Trophoblast cell (in vitro differentiated cells and primary cell): ENCODE measurements around the gene EPGN.

Source experiments
- DNase-seq, 2 donors: peaks; one replicate each; pipeline ENCODE4 v3.0.0-alpha.2; 2016
- H2AFZ ChIP-seq: 2 replicates; pipeline ENCODE4 v1.6.1; 2013; ENCODE audit warnings: low read length, moderate library complexity, mild to moderate bottlenecking; ENCODE audit not compliant: insufficient read depth, poor library complexity
- H2AK5ac ChIP-seq: 2 replicates; pipeline ENCODE4 v1.6.1; 2013; ENCODE audit warnings: mild to moderate bottlenecking, low read length
- H2BK120ac ChIP-seq: 2 replicates; pipeline ENCODE4 v1.6.1; 2013; ENCODE audit warnings: low read length, mild to moderate bottlenecking, moderate library complexity; ENCODE audit not compliant: insufficient read depth, poor library complexity
- H2BK12ac ChIP-seq: 2 replicates; pipeline ENCODE4 v1.6.1; 2013; ENCODE audit warnings: mild to moderate bottlenecking, low read length, moderate library complexity
- H2BK5ac ChIP-seq: 2 replicates; pipeline ENCODE4 v1.6.1; 2013; ENCODE audit warnings: low read length, low read depth, moderate library complexity, mild to moderate bottlenecking; ENCODE audit not compliant: poor library complexity
- H3K14ac ChIP-seq: 2 replicates; pipeline ENCODE4 v1.6.1; 2013; ENCODE audit warnings: mild to moderate bottlenecking, low read length
- H3K18ac ChIP-seq: 2 replicates; pipeline ENCODE4 v1.6.1; 2013; ENCODE audit warnings: mild to moderate bottlenecking, low read length
- H3K23ac ChIP-seq: 2 replicates; pipeline ENCODE4 v1.6.1; 2013; ENCODE audit warnings: low read length
- H3K27ac ChIP-seq: 2 replicates; pipeline ENCODE4 v1.5.1; 2013; ENCODE audit warnings: low read depth, mild to moderate bottlenecking, inconsistent platforms, low read length, moderate library complexity
- H3K27me3 ChIP-seq: 2 replicates; pipeline ENCODE4 v1.6.1; 2013; ENCODE audit warnings: inconsistent platforms, mild to moderate bottlenecking, low read length, moderate library complexity; ENCODE audit not compliant: insufficient read depth
- H3K36me3 ChIP-seq, 2 experiments: 1 replicate in 1 of 2; 2 replicates in 1 of 2; pipeline ENCODE4 v1.6.1; 2013; ENCODE audit warnings: low read length in 2 of 2, mild to moderate bottlenecking in 2 of 2, moderate library complexity in 1 of 2; ENCODE audit not compliant: insufficient read depth in 2 of 2, control insufficient read depth in 1 of 2
- H3K4ac ChIP-seq: 2 replicates; pipeline ENCODE4 v1.6.1; 2013; ENCODE audit warnings: low read depth, mild to moderate bottlenecking, low read length, moderate library complexity
- H3K4me1 ChIP-seq, 2 experiments: 1 replicate in 1 of 2; 2 replicates in 1 of 2; pipeline ENCODE4 v1.6.1; 2013; ENCODE audit warnings: low read length in 2 of 2, mild to moderate bottlenecking in 2 of 2, moderate library complexity in 1 of 2; ENCODE audit not compliant: insufficient read depth in 2 of 2, control insufficient read depth in 1 of 2
- H3K4me2 ChIP-seq: 2 replicates; pipeline ENCODE4 v1.6.1; 2013; ENCODE audit warnings: inconsistent platforms, mild to moderate bottlenecking, low read length, moderate library complexity
- H3K4me3 ChIP-seq: 2 replicates; pipeline ENCODE4 v1.5.1; 2013; ENCODE audit warnings: mild to moderate bottlenecking, low read depth, low read length, inconsistent platforms
- H3K79me1 ChIP-seq: one replicate; pipeline ENCODE4 v1.6.1; 2013; ENCODE audit warnings: low read length
- H3K79me2 ChIP-seq: 2 replicates; pipeline ENCODE4 v1.6.1; 2013; ENCODE audit warnings: low read length, mild to moderate bottlenecking; ENCODE audit not compliant: control insufficient read depth, insufficient read depth, poor library complexity
- H3K9ac ChIP-seq: 2 replicates; pipeline ENCODE4 v1.6.1; 2013; ENCODE audit warnings: mild to moderate bottlenecking, low read length
- H3K9me3 ChIP-seq: 2 replicates; pipeline ENCODE4 v1.6.1; 2013; ENCODE audit warnings: low read depth, mild to moderate bottlenecking, control low read depth, inconsistent platforms, low read length; ENCODE audit not compliant: insufficient read depth
- H4K12ac ChIP-seq: 2 replicates; pipeline ENCODE4 v1.6.1; 2013; ENCODE audit warnings: low read depth, mild to moderate bottlenecking, low read length, moderate library complexity
- H4K8ac ChIP-seq: 2 replicates; pipeline ENCODE4 v1.6.1; 2013; ENCODE audit warnings: low read depth, mild to moderate bottlenecking, low read length, moderate library complexity
- H4K91ac ChIP-seq: one replicate; pipeline ENCODE4 v1.6.1; 2013; ENCODE audit warnings: low read depth, mild to moderate bottlenecking, low read length, moderate library complexity
- WGBS: extraction: QIAGEN DNeasy Blood & Tissue Kit; methylation state at CpG from one replicate; pipeline ENCODE4 v1.1.7; 2013; ENCODE audit warnings: missing lambda C conversion rate; ENCODE audit not compliant: insufficient read length, insufficient coverage; ENCODE audit errors: extremely low coverage; 5-methylcytosine and 5-hydroxymethylcytosine counted together

Gene EPGN

GRCh38 chr4:74263551-74263950 is 44.7 kb upstream of the EPGN start:
- Histone ChIP-seq H3K9ac (no peak overlapping the region), H3K9me3 (no peaks in the 10 kb centered on the region), H3K4me2 (no peak overlapping the region), H4K8ac (no peak overlapping the region), H3K4ac (no peak overlapping the region), H3K14ac (no peak overlapping the region), H2AK5ac (no peak overlapping the region), H3K79me2 (no peaks in the 10 kb centered on the region), H3K79me1 (no peaks in the 10 kb centered on the region), H4K12ac (no peak overlapping the region), H3K36me3 (no peaks in the 10 kb centered on the region), H2BK5ac (no peak overlapping the region), H3K27ac (no peak overlapping the region), H3K4me3 (no peak overlapping the region), H2BK12ac (no peak overlapping the region), H2AFZ (no peak overlapping the region), H4K91ac (no peak overlapping the region), H3K18ac (no peak overlapping the region), H3K4me1 (no peaks in the 10 kb centered on the region), H2BK120ac (no peak overlapping the region), H3K27me3 (no peaks in the 10 kb centered on the region), H3K23ac (no peak overlapping the region)
- no peak for DNase-seq

- Histone ChIP-seq H3K4me2 (no peak overlapping the region), H2AFZ (no peak overlapping the region), H3K27me3 (no peaks in the 10 kb centered on the region), H4K91ac (no peak overlapping the region), H3K79me2 (no peaks in the 10 kb centered on the region), H4K8ac (no peak overlapping the region), H4K12ac (no peak overlapping the region), H3K36me3 (no peaks in the 10 kb centered on the region), H3K4me1 (no peaks in the 10 kb centered on the region), H2BK12ac (no peak overlapping the region), H3K27ac (no peak overlapping the region), H3K18ac (no peak overlapping the region), H3K23ac (no peak overlapping the region), H2BK5ac (no peak overlapping the region), H3K9ac (no peak overlapping the region), H2BK120ac (no peak overlapping the region), H3K9me3 (no peaks in the 10 kb centered on the region), H3K14ac (no peak overlapping the region), H3K4me3 (no peak overlapping the region), H3K79me1 (no peaks in the 10 kb centered on the region), H2AK5ac (no peak overlapping the region), H3K4ac (no peak overlapping the region)
- DNase-seq, result no peak
Observed at GRCh38 chr4:74266081-74266480, 42.2 kb upstream of the EPGN start.

DNA sequence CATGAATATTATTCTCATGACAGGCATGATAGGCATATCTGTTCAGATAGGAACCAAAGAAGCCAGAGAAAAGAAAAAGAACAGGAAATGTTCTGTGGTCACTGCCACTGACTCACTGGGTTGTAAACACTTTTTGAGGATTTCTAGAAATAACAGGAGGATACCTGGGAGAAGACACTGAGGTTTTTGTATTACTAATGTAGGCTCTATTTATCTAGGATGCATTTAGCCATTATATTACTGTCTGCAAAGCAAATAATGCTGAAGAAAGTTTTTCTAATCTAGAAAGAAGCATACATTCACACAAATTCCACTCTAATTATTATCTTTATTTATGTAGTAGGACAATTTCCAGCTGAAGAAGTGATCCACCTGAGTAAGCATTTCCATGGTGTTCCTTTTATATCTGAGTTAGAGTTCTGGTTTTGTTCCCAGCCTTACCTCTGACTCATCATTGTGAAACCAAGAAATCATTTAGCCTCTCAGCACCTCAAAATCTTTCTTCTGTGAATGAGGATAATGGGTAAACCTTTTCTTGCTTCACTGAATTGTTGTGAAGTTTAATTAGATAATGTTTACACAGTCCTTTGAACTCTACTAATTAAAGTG is 40.2 kb upstream of the EPGN start:
- Histone ChIP-seq H3K9me3 (no peaks in the 10 kb centered on the region), H3K79me1 (no peaks in the 10 kb centered on the region), H2BK5ac (no peak overlapping the region), H2AK5ac (no peak overlapping the region), H3K27me3 (no peaks in the 10 kb centered on the region), H2BK12ac (no peak overlapping the region), H3K9ac (no peak overlapping the region), H3K4me2 (no peak overlapping the region), H3K4me3 (no peak overlapping the region), H3K23ac (no peak overlapping the region), H3K4ac (no peak overlapping the region), H4K8ac (no peak overlapping the region), H3K4me1 (no peaks in the 10 kb centered on the region), H4K12ac (no peak overlapping the region), H3K18ac (no peak overlapping the region), H2BK120ac (no peak overlapping the region), H3K79me2 (no peaks in the 10 kb centered on the region), H2AFZ (no peak overlapping the region), H4K91ac (no peak overlapping the region), H3K27ac (no peak overlapping the region), H3K14ac (no peak overlapping the region), H3K36me3 (no peaks in the 10 kb centered on the region)
- no peak for DNase-seq

- Histone ChIP-seq H4K91ac (no peak overlapping the region), H3K27me3 (no peaks in the 10 kb centered on the region)
Observed at GRCh38 chr4:74268643-74269042, 39.6 kb upstream of the EPGN start.

More at GRCh38 chr4:74268643-74269042, 39.6 kb upstream of the EPGN start:
- Histone ChIP-seq H4K12ac (no peak overlapping the region), H3K9ac (no peak overlapping the region), H3K4me1 (no peaks in the 10 kb centered on the region), H3K14ac (no peak overlapping the region), H2BK12ac (no peak overlapping the region), H3K27ac (no peak overlapping the region), H3K18ac (no peak overlapping the region), H2AK5ac (no peak overlapping the region), H3K79me2 (no peaks in the 10 kb centered on the region), H3K4me2 (no peak overlapping the region), H3K36me3 (no peaks in the 10 kb centered on the region), H2AFZ (no peak overlapping the region), H2BK5ac (no peak overlapping the region), H2BK120ac (no peak overlapping the region), H3K4ac (no peak overlapping the region), H3K79me1 (no peaks in the 10 kb centered on the region), H3K23ac (no peak overlapping the region), H3K9me3 (no peaks in the 10 kb centered on the region), H3K4me3 (no peak overlapping the region), H4K8ac (no peak overlapping the region)
- DNase-seq, result no peak
- WGBS, result no CpG with 5 or more reads among the region's 2 CpGs
